HEK293 (cell line): Measurements from ENCODE around the gene SMC1B.

Experiments
- CTCF ChIA-PET: fragments of 350-600 bp; formaldehyde crosslinking; extraction: SDS; loops from one replicate; lab custom pipeline; 2021; ENCODE audit warnings: antibody characterized with exemption; lab: Yijun Ruan, JAX
- POLR2A ChIA-PET: fragments of 300-600 bp; formaldehyde crosslinking; extraction: SDS; loops from one replicate; lab custom pipeline; 2020; ENCODE audit warnings: antibody characterized with exemption, inconsistent platforms; lab: Yijun Ruan, JAX
- H3K27ac ChIP-seq: fragments of 200-500 bp; sonication (Bioruptor generic); 2 replicates; pipeline ENCODE4 v1.5.1; 2014; ENCODE audit warnings: low read depth, low read length, control low read depth, inconsistent platforms; ENCODE audit errors: extremely low read depth
- H3K36me3 ChIP-seq, 2 experiments: fragments of 200-500 bp in 1 of 2; sonication (Bioruptor generic) in 1 of 2; 1 replicate in 1 of 2; 2 replicates in 1 of 2; pipeline ENCODE4 v1.5.1; 2014 to 2017; ENCODE audit warnings: inconsistent platforms in 2 of 2, low read length in 2 of 2; ENCODE audit not compliant: control insufficient read depth in 2 of 2, insufficient read depth in 1 of 2
- H3K4me1 ChIP-seq: fragments of 200-500 bp; sonication (Bioruptor generic); 2 replicates; pipeline ENCODE4 v1.5.1; 2014; ENCODE audit warnings: mild to moderate bottlenecking, low read length, inconsistent platforms; ENCODE audit not compliant: control insufficient read depth, insufficient read depth
- H3K4me3 ChIP-seq: 2 replicates; pipeline ENCODE4 v1.5.1; 2011; ENCODE audit warnings: low read depth, mild to moderate bottlenecking, control low read depth, low read length, moderate library complexity
- H3K9me3 ChIP-seq: fragments of 200-500 bp; sonication (Bioruptor generic); 2 replicates; pipeline ENCODE4 v1.5.1; 2014; ENCODE audit warnings: low read depth, low read length, inconsistent platforms; ENCODE audit not compliant: control insufficient read depth, insufficient read depth
- BCL11B ChIP-seq: fragments of 450-650 bp; formaldehyde crosslinking; IDR thresholded peaks from 2 replicates; pipeline ENCODE4 v1.5.1; 2016; ENCODE audit warnings: low read depth, missing biosample characterization, missing genetic modification characterization
- ELK4 ChIP-seq: IDR thresholded peaks from 2 replicates; pipeline ENCODE4 v1.6.1; 2011; ENCODE audit warnings: mild to moderate bottlenecking, low read depth, low read length, borderline replicate concordance
- KLF1 ChIP-seq: fragments of 450-650 bp; formaldehyde crosslinking; IDR thresholded peaks from 2 replicates; pipeline ENCODE4 v1.5.1; 2016; ENCODE audit warnings: missing biosample characterization, missing genetic modification characterization
- KLF10 ChIP-seq: fragments of 450-650 bp; IDR thresholded peaks from 2 replicates; pipeline ENCODE4 v1.5.1; 2018; ENCODE audit warnings: missing biosample characterization, mild to moderate bottlenecking, missing genetic modification characterization
- KLF16 ChIP-seq: fragments of 450-650 bp; formaldehyde crosslinking; IDR thresholded peaks from 2 replicates; pipeline ENCODE4 v1.5.1; 2017; ENCODE audit warnings: missing biosample characterization, missing genetic modification characterization
- KLF7 ChIP-seq: fragments of 450-650 bp; formaldehyde crosslinking; IDR thresholded peaks from 2 replicates; pipeline ENCODE4 v1.5.1; 2016; ENCODE audit warnings: missing biosample characterization, missing genetic modification characterization, borderline replicate concordance
- PRDM2 ChIP-seq: fragments of 450-650 bp; formaldehyde crosslinking; IDR thresholded peaks from 2 replicates; pipeline ENCODE4 v1.5.1; 2016; ENCODE audit warnings: missing biosample characterization, missing genetic modification characterization, borderline replicate concordance
- REPIN1 ChIP-seq: fragments of 450-650 bp; formaldehyde crosslinking; IDR thresholded peaks from 2 replicates; pipeline ENCODE4 v1.5.1; 2017; ENCODE audit warnings: missing biosample characterization, missing genetic modification characterization, low read depth
- SETDB1 ChIP-seq: IDR thresholded peaks from one replicate; pipeline ENCODE4 v1.6.1; 2017; ENCODE audit warnings: mild to moderate bottlenecking, low read length, moderate library complexity, mixed read lengths; ENCODE audit not compliant: insufficient read length
- TSHZ1 ChIP-seq: fragments of 450-650 bp; formaldehyde crosslinking; IDR thresholded peaks from 2 replicates; pipeline ENCODE4 v1.5.1; 2016; ENCODE audit warnings: missing biosample characterization, missing genetic modification characterization, borderline replicate concordance
- ZBTB17 ChIP-seq: fragments of 450-650 bp; formaldehyde crosslinking; IDR thresholded peaks from 2 replicates; pipeline ENCODE4 v1.5.1; 2016; ENCODE audit warnings: missing biosample characterization, missing genetic modification characterization
- ZFHX2 ChIP-seq: fragments of 450-650 bp; formaldehyde crosslinking; conservative IDR thresholded peaks from 2 replicates; pipeline ENCODE4 v1.5.1; 2016; ENCODE audit warnings: missing biosample characterization, missing genetic modification characterization
- ZNF221 ChIP-seq: fragments of 450-650 bp; formaldehyde crosslinking; IDR thresholded peaks from 2 replicates; pipeline ENCODE4 v1.5.1; 2017; ENCODE audit warnings: missing biosample characterization, missing genetic modification characterization, borderline replicate concordance
- ZNF266 ChIP-seq: fragments of 450-650 bp; formaldehyde crosslinking; IDR thresholded peaks from 2 replicates; pipeline ENCODE4 v1.5.1; 2016; ENCODE audit warnings: missing biosample characterization, missing genetic modification characterization, low read depth
- ZNF37A ChIP-seq: fragments of 450-650 bp; IDR thresholded peaks from 2 replicates; pipeline ENCODE4 v1.5.1; 2018; ENCODE audit warnings: missing biosample characterization, missing genetic modification characterization
- ZNF416 ChIP-seq: fragments of 450-650 bp; formaldehyde crosslinking; IDR thresholded peaks from 2 replicates; pipeline ENCODE4 v1.5.1; 2016; ENCODE audit warnings: missing biosample characterization, missing genetic modification characterization
- ZNF549 ChIP-seq: fragments of 450-650 bp; IDR thresholded peaks from 2 replicates; pipeline ENCODE4 v1.5.1; 2018; ENCODE audit warnings: missing biosample characterization, missing genetic modification characterization, mild to moderate bottlenecking, inconsistent platforms, moderate library complexity
- ZNF571 ChIP-seq: fragments of 450-650 bp; formaldehyde crosslinking; IDR thresholded peaks from 2 replicates; pipeline ENCODE4 v1.5.0; 2017; ENCODE audit warnings: missing biosample characterization, missing genetic modification characterization
- ZNF692 ChIP-seq: fragments of 450-650 bp; formaldehyde crosslinking; IDR thresholded peaks from 2 replicates; pipeline ENCODE4 v1.5.1; 2016; ENCODE audit warnings: missing biosample characterization, missing genetic modification characterization
- ZSCAN23 ChIP-seq: fragments of 450-650 bp; formaldehyde crosslinking; IDR thresholded peaks from 2 replicates; pipeline ENCODE4 v1.5.1; 2016; ENCODE audit warnings: missing biosample characterization, missing genetic modification characterization
- TF ChIP-seq, protein P1 (sequence below): fragments of 450-650 bp; formaldehyde crosslinking; IDR thresholded peaks from 2 replicates; pipeline ENCODE4 v1.5.1; 2016; ENCODE audit warnings: missing biosample characterization, missing genetic modification characterization
- TF ChIP-seq, protein P2 (sequence below): fragments of 450-650 bp; formaldehyde crosslinking; IDR thresholded peaks from 2 replicates; pipeline ENCODE4 v1.5.1; 2016; ENCODE audit warnings: missing biosample characterization, missing genetic modification characterization

Gene SMC1B

GRCh38 chr22:45455212-45455611 lies 41.8 kb upstream of the SMC1B start:
- H3K4me3 ChIP-seq, result no peak overlapping the region
- no peaks in the 10 kb centered on the region for H3K4me1 ChIP-seq
- TF ChIP-seq KLF7 (tag by site-specific recombination) (no peak), ZBTB17 (tag by site-specific recombination) (no peak), ZNF221 (tag by site-specific recombination) (no peak), ZNF549 (tag by site-specific recombination) (no peak), ZNF266 (no peak), ZNF37A (tag by site-specific recombination) (no peak), PRDM2 (tag by site-specific recombination) (no peak), KLF16 (tag by site-specific recombination) (no peak)
- TF ChIP-seq, protein P1, sequence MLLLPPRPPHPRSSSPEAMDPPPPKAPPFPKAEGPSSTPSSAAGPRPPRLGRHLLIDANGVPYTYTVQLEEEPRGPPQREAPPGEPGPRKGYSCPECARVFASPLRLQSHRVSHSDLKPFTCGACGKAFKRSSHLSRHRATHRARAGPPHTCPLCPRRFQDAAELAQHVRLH, result no peak
- no peaks in the 10 kb centered on the region for H3K36me3 ChIP-seq
- POLR2A ChIA-PET, result no interaction called here
- CTCF ChIA-PET, result interaction anchor here (1.0 to 1.2 kb wide), 2 partner anchors 12 to 13 kb away, joined by 3 to 4 read pairs; no protein-coding TSS in a partner anchor
- H3K27ac ChIP-seq, result no peak overlapping the region
- H3K9me3 ChIP-seq, result no peaks in the 10 kb centered on the region

DNA sequence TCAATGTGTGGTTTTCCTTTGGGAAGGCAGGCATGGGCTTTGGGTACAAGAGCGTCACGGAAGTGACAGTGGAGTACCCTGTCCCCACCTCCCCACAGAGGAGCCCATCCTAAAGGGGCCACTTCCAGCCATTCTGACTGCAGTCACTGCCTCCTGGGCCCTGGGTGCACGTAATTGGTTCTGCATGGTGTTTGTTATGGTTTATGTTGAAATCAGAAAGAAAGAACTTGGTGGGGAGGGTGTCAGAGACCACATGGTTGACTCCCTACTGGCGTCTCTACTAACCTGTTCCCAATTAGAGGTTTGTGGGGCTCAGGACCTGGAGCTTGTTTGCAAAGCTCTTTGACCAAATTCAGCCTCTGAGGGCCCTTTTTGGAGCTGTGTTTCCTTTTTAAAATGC lies 40.9 kb upstream of the SMC1B start:
- ChIA-PET CTCF (interaction anchor here (1.1 kb wide), 1 partner anchor 12 kb away, joined by 3 read pairs; no protein-coding TSS in a partner anchor), POLR2A (no interaction called here)
- no peaks in the 10 kb centered on the region for H3K4me1 ChIP-seq
- H3K9me3 ChIP-seq, result no peaks in the 10 kb centered on the region
- no peak overlapping the region for H3K4me3 ChIP-seq
- no peaks in the 10 kb centered on the region for H3K36me3 ChIP-seq
- H3K27ac ChIP-seq, result no peak overlapping the region
- no peak for TF ChIP-seq SETDB1
- TF ChIP-seq ZFHX2 (tag by site-specific recombination), result no peak
- TF ChIP-seq TSHZ1, result no peak
- no peak for TF ChIP-seq BCL11B (tag by site-specific recombination)
- no peak for TF ChIP-seq ZNF266
- no peak for TF ChIP-seq ZNF571 (tag by site-specific recombination)
- TF ChIP-seq ZNF692 (tag by site-specific recombination), result no peak
- TF ChIP-seq ZSCAN23 (tag by site-specific recombination), result no peak
- TF ChIP-seq KLF1 (tag by site-specific recombination), result no peak
- TF ChIP-seq, protein P2, sequence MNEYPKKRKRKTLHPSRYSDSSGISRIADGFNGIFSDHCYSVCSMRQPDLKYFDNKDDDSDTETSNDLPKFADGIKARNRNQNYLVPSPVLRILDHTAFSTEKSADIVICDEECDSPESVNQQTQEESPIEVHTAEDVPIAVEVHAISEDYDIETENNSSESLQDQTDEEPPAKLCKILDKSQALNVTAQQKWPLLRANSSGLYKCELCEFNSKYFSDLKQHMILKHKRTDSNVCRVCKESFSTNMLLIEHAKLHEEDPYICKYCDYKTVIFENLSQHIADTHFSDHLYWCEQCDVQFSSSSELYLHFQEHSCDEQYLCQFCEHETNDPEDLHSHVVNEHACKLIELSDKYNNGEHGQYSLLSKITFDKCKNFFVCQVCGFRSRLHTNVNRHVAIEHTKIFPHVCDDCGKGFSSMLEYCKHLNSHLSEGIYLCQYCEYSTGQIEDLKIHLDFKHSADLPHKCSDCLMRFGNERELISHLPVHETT (tag by site-specific recombination), result no peak
- no peak for TF ChIP-seq ELK4
- TF ChIP-seq REPIN1 (tag by site-specific recombination), result no peak
- no peak for TF ChIP-seq ZNF416
- TF ChIP-seq KLF10 (tag by site-specific recombination), result no peak
